Vagina (tissue), 2 donors: ENCODE data around the gene GOLGA6C.
"Not testable (repeated sequence)": the region's sequence is repeated elsewhere in the genome, so short reads cannot be mapped to it uniquely, and the experiment has no call there.

Experiments used
- CTCF ChIP-seq, 3 experiments: fragments of 450-650 bp in 2 of 3; fragments of 200-600 bp in 1 of 3; sonication (generic) in 1 of 3; IDR thresholded peaks; one replicate each; pipeline ENCODE4 v1.5.1; 2017 to 2019; ENCODE audit warnings: antibody characterized with exemption in 3 of 3, mild to moderate bottlenecking in 2 of 3, moderate library complexity in 2 of 3
- POLR2AphosphoS5 ChIP-seq, 2 donors: sonication (generic); formaldehyde crosslinking; IDR thresholded peaks; one replicate each; pipeline ENCODE4 v1.9.0; 2017; ENCODE audit warnings: antibody characterized with exemption in 2 of 2, mild to moderate bottlenecking in 2 of 2, low read depth in 1 of 2; ENCODE audit not compliant: insufficient read depth in 1 of 2

DNA sequence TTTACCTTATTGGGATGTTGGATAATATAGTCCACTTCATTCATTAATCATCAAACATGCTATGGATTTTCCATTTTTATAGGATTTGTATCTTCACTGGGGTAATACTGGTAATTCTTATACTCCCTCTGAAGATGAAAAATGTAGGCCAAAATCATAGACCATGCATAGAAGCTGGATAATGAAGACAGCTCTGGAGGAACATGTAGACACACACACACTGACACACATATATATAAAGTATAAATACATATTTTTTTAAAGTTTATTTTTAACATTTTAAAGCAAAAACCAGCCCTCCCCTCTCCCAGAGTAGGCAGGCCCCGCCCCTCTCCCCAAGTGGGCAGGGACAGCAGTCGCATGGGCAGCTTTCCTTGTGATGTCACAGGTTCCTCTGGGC, at the start of gene GOLGA6C:
- TF ChIP-seq CTCF (IDR thresholded peaks at IDR 0.05); POLR2AphosphoS5 (IDR thresholded peaks at IDR 0.05; ENCODE audit: insufficient read depth in 1 of 2, low read depth in 1 of 2): not testable (repeated sequence)
